ENCODE measurements around the gene ADGB. TPM values are rescaled to one million over a fixed set of nuclear protein-coding genes. Genes with fewer than 3 reads are reported as not detected.

Gene ADGB
- total and polyA plus RNA-seq, 9 of the 15 experiments (the other 6 are each of a cell fraction or from before 2014, with no cell fraction given): not detected

GRCh38 chr6:146854521-146855255, 255.9 kb downstream of the ADGB start (continued):
- TF ChIP-seq ZFP36 (IDR thresholded peaks at IDR 0.05; ENCODE audit: low read depth, low read length, partially characterized antibody) (peak; percentile 84), CBX1 (IDR thresholded peaks at IDR 0.05; ENCODE audit: low read depth) (peak; percentile 95; the same call in 1 of the 2 replicates), MLLT1 (IDR thresholded peaks at IDR 0.05) (0 out of 4 replicates have a peak, but pooled peaks of 1 of the 2 experiments have one; percentile 42), RCOR1 (IDR thresholded peaks at IDR 0.05; ENCODE audit: borderline replicate concordance in 1 of 2, low read depth in 2 of 2, low read length in 2 of 2) (peak in 1 of 2 experiments; percentile 87; a peak in 2 of 4 replicates), AFF1 (IDR thresholded peaks at IDR 0.05; ENCODE audit: low read depth in 1 of 2, partially characterized antibody in 2 of 2) (peak; percentile 29 to 30), RREB1 (CRISPR knock-in tag; IDR thresholded peaks at IDR 0.05) (peak; percentile 92), ZKSCAN1 (IDR thresholded peaks at IDR 0.05; ENCODE audit: low read depth, low read length) (peak; percentile 14; the same call in 1 of the 2 replicates), HOMEZ (CRISPR knock-in tag; IDR thresholded peaks at IDR 0.05) (0 out of 2 replicates have a peak, but pooled peaks have one; percentile 40), GMEB1 (CRISPR knock-in tag; IDR thresholded peaks at IDR 0.05) (peak; percentile 46; the same call in 1 of the 2 replicates), MTA3 (IDR thresholded peaks at IDR 0.05; ENCODE audit: borderline replicate concordance) (peak; percentile 80)
